Gastroesophageal sphincter (tissue), 4 donors: ENCODE results near the gene ABTB2. TPM values are rescaled to one million over a fixed set of nuclear protein-coding genes. Genes with fewer than 3 reads are reported as not detected.

Experiments
- ATAC-seq: fragments of 150-250 bp; one replicate; pipeline ENCODE4 v1.9.1; 2016; ENCODE audit warnings: mild to moderate bottlenecking, moderate library complexity
- H3K27ac ChIP-seq, 4 donors: fragments of 200-600 bp; sonication (generic) in 3 of 4; 1 replicate in 3 of 4; 2 replicates in 1 of 4; pipeline ENCODE4 v1.5.1; 2016 to 2019
- H3K27me3 ChIP-seq: fragments of 200-600 bp; sonication (generic); one replicate; pipeline ENCODE4 v1.5.1; 2019
- H3K36me3 ChIP-seq, 2 donors: fragments of 200-600 bp; sonication (generic); one replicate each; pipeline ENCODE4 v1.5.1; 2019; ENCODE audit warnings: control low read depth in 1 of 2
- H3K4me1 ChIP-seq, 3 donors: fragments of 200-600 bp; sonication (generic); 1 replicate in 2 of 3; 2 replicates in 1 of 3; pipeline ENCODE4 v1.5.1; 2016 to 2019; ENCODE audit warnings: control low read depth in 2 of 3
- H3K4me3 ChIP-seq, 2 donors: fragments of 200-600 bp; sonication (generic); one replicate each; pipeline ENCODE4 v1.5.1; 2019; ENCODE audit warnings: mild to moderate bottlenecking in 1 of 2, moderate library complexity in 1 of 2
- H3K9me3 ChIP-seq, 3 donors: fragments of 200-600 bp; sonication (generic); one replicate each; pipeline ENCODE4 v1.5.1; 2017 to 2019; ENCODE audit warnings: control low read depth in 2 of 3
- CTCF ChIP-seq, 4 experiments: fragments of 200-600 bp in 2 of 4; fragments of 450-650 bp in 2 of 4; sonication (generic) in 1 of 4; IDR thresholded peaks; one replicate each; pipeline ENCODE4 v1.5.1; 2017 to 2019; ENCODE audit warnings: antibody characterized with exemption in 4 of 4, mild to moderate bottlenecking in 2 of 4, moderate library complexity in 2 of 4
- EP300 ChIP-seq: sonication (generic); formaldehyde crosslinking; IDR thresholded peaks from one replicate; pipeline ENCODE4 v1.6.1; 2017; ENCODE audit warnings: antibody characterized with exemption, mild to moderate bottlenecking
- POLR2A ChIP-seq, 2 donors: fragments of 450-650 bp; IDR thresholded peaks; one replicate each; pipeline ENCODE4 v1.6.1; 2017; ENCODE audit warnings: antibody characterized with exemption in 2 of 2, mild to moderate bottlenecking in 2 of 2, moderate library complexity in 1 of 2
- POLR2AphosphoS5 ChIP-seq: sonication (generic); formaldehyde crosslinking; IDR thresholded peaks from one replicate; pipeline ENCODE4 v1.6.1; 2017; ENCODE audit warnings: antibody characterized with exemption
- WGBS, 2 donors: methylation state at CpG; one replicate each; pipeline ENCODE4 v1.1.5; 2018; ENCODE audit warnings: low coverage in 1 of 2; 5-methylcytosine and 5-hydroxymethylcytosine counted together
- total RNA-seq, 4 donors: library from RNA; depleted of rRNA; stranded (reverse); fragments of >200 nt; gene quantifications; one replicate each; pipeline ENCODE4 v1.1.0, GENCODE V29; 2016

Gene ABTB2
- total RNA-seq, 4 donors from 2014 or later, result 4.1 to 11.0 (median 7.5) TPM

GRCh38 chr11:34298871-34299270, 58.9 kb downstream of the ABTB2 start:
- Histone ChIP-seq H3K36me3 (no peaks in the 10 kb centered on the region), H3K4me1 (peaks cover 0 to 6% (median 0%) of the 10 kb centered on the region in 3 donors), H3K4me3 (no peak overlapping the region), H3K9me3 (no peaks in the 10 kb centered on the region), H3K27me3 (no peaks in the 10 kb centered on the region), H3K27ac (no peak overlapping the region)
- 70 to 94% methylated on average over 2 of the region's 2 CpGs for WGBS, 2 donors
- no peak for ATAC-seq
- TF ChIP-seq EP300 (no peak), POLR2AphosphoS5 (no peak), CTCF (IDR thresholded peaks at IDR 0.05) (no peak), POLR2A (IDR thresholded peaks at IDR 0.05) (no peak)

- H3K4me3 ChIP-seq, result no peak overlapping the region
- 79 to 100% methylated on average over 1 of the region's 1 CpG for WGBS, 2 donors
- no peak for TF ChIP-seq CTCF (IDR thresholded peaks at IDR 0.05)
- no peak for TF ChIP-seq POLR2AphosphoS5
- H3K9me3 ChIP-seq, result no peaks in the 10 kb centered on the region
- H3K27me3 ChIP-seq, result no peaks in the 10 kb centered on the region
- ATAC-seq, result no peak
- H3K27ac ChIP-seq, result no peak overlapping the region
- no peaks in the 10 kb centered on the region for H3K36me3 ChIP-seq
- peaks cover 0 to 6% (median 0%) of the 10 kb centered on the region in 3 donors for H3K4me1 ChIP-seq
Observed at GRCh38 chr11:34296412-34296811, 61.4 kb downstream of the ABTB2 start.

- no peaks in the 10 kb centered on the region for H3K9me3 ChIP-seq
- no peaks in the 10 kb centered on the region for H3K36me3 ChIP-seq
- TF ChIP-seq EP300 (no peak), CTCF (IDR thresholded peaks at IDR 0.05) (no peak), POLR2AphosphoS5 (no peak), POLR2A (IDR thresholded peaks at IDR 0.05) (no peak)
- no peaks in the 10 kb centered on the region for H3K27me3 ChIP-seq
- H3K27ac ChIP-seq, result no peak overlapping the region
- H3K4me1 ChIP-seq, result no peaks in the 10 kb centered on the region
- H3K4me3 ChIP-seq, result no peak overlapping the region
- WGBS, 2 donors, result 0 to 50% methylated on average over 1 to 2 of the region's 2 CpGs
- ATAC-seq, result no peak
Observed at GRCh38 chr11:34292546-34292945, 65.3 kb downstream of the ABTB2 start.

GRCh38 chr11:34292111-34292510, 65.7 kb downstream of the ABTB2 start:
- no peak overlapping the region for H3K27ac ChIP-seq
- ATAC-seq, result no peak
- TF ChIP-seq EP300, result no peak
- no peak for TF ChIP-seq CTCF (IDR thresholded peaks at IDR 0.05)
- no peak for TF ChIP-seq POLR2A (IDR thresholded peaks at IDR 0.05)
- no peak for TF ChIP-seq POLR2AphosphoS5
- H3K27me3 ChIP-seq, result no peaks in the 10 kb centered on the region
- WGBS, 2 donors, result 80 to 86% methylated on average over 1 of the region's 3 CpGs
- H3K36me3 ChIP-seq, result no peaks in the 10 kb centered on the region
- no peaks in the 10 kb centered on the region for H3K4me1 ChIP-seq
- H3K9me3 ChIP-seq, result no peaks in the 10 kb centered on the region
- no peak overlapping the region for H3K4me3 ChIP-seq

GRCh38 chr11:34290926-34291325, 66.9 kb downstream of the ABTB2 start:
- H3K36me3 ChIP-seq, result no peaks in the 10 kb centered on the region
- H3K4me3 ChIP-seq, result no peak overlapping the region
- no peaks in the 10 kb centered on the region for H3K27me3 ChIP-seq
- H3K4me1 ChIP-seq, result no peaks in the 10 kb centered on the region
- no CpG with 5 or more reads among the region's 1 CpG for WGBS, 2 donors
- ATAC-seq, result no peak
- H3K9me3 ChIP-seq, result no peaks in the 10 kb centered on the region
- TF ChIP-seq POLR2AphosphoS5 (no peak), EP300 (no peak), CTCF (IDR thresholded peaks at IDR 0.05) (no peak)
- H3K27ac ChIP-seq, result no peak overlapping the region
